Memory B cell (primary cell): ENCODE data around the gene MAEA.
"Not testable (repeated sequence)": the region's sequence is repeated elsewhere in the genome, so short reads cannot be mapped to it uniquely, and the experiment has no call there.

Experiments used
- ATAC-seq: fragments of 150-1000 bp; cut with Tn5 transposase; 2 replicates; pipeline ENCODE4 v1.10.0; 2021; ENCODE audit warnings: low read depth, mild to moderate bottlenecking, moderate library complexity
- DNase-seq, 2 donors: peaks; one replicate each; pipeline ENCODE4 v3.0.0; 2022; ENCODE audit warnings: low spot score in 2 of 2
- H3K27ac Mint-ChIP-seq: one replicate; pipeline ENCODE4 v1.8.0; 2022; ENCODE audit warnings: mild to moderate bottlenecking, moderate library complexity, mixed read lengths
- H3K27me3 Mint-ChIP-seq: one replicate; pipeline ENCODE4 v1.8.0; 2022; ENCODE audit warnings: mixed read lengths
- H3K36me3 Mint-ChIP-seq: one replicate; pipeline ENCODE4 v1.8.0; 2022; ENCODE audit warnings: mild to moderate bottlenecking, mixed read lengths
- H3K4me1 Mint-ChIP-seq: one replicate; pipeline ENCODE4 v1.8.0; 2022; ENCODE audit warnings: mixed read lengths
- H3K4me3 Mint-ChIP-seq: one replicate; pipeline ENCODE4 v1.8.0; 2022; ENCODE audit warnings: mild to moderate bottlenecking, moderate library complexity, mixed read lengths
- H3K9me3 Mint-ChIP-seq: one replicate; pipeline ENCODE4 v1.8.0; 2022; ENCODE audit warnings: mixed read lengths

MAEA gene

GRCh38 chr4:1364748-1365147 is 75.1 kb downstream of the MAEA start:
- no peak for DNase-seq
- Mint-ChIP-seq H3K27ac (no peak overlapping the region), H3K4me3 (no peak overlapping the region), H3K27me3 (no peaks in the 10 kb centered on the region), H3K9me3 (no peaks in the 10 kb centered on the region), H3K4me1 (peaks cover 6% of the 10 kb centered on the region), H3K36me3 (peaks cover 9% of the 10 kb centered on the region)
- no peak for ATAC-seq

GRCh38 chr4:1365271-1366178 is 75.8 kb downstream of the MAEA start:
- ATAC-seq = peak; percentile 76

GRCh38 chr4:1366371-1367229 is 76.9 kb downstream of the MAEA start:
- peaks cover 6% of the 10 kb centered on the region for H3K4me1 Mint-ChIP-seq
- DNase-seq (no peak), ATAC-seq (no peak)
- no peaks in the 10 kb centered on the region for H3K27me3 Mint-ChIP-seq
- H3K36me3 Mint-ChIP-seq = peaks cover 15% of the 10 kb centered on the region
- no peaks in the 10 kb centered on the region for H3K9me3 Mint-ChIP-seq
- no peak overlapping the region for H3K4me3 Mint-ChIP-seq
- no peak overlapping the region for H3K27ac Mint-ChIP-seq

More at GRCh38 chr4:1365271-1366178, 75.8 kb downstream of the MAEA start:
- Mint-ChIP-seq H3K9me3 (no peaks in the 10 kb centered on the region), H3K4me1 (peaks cover 6% of the 10 kb centered on the region), H3K27ac (no peak overlapping the region), H3K4me3 (no peak overlapping the region), H3K27me3 (no peaks in the 10 kb centered on the region), H3K36me3 (peaks cover 9% of the 10 kb centered on the region)
- DNase-seq = no peak

- no peak overlapping the region for H3K4me3 Mint-ChIP-seq
- peaks cover 6% of the 10 kb centered on the region for H3K4me1 Mint-ChIP-seq
- DNase-seq (no peak), ATAC-seq (no peak)
- H3K27ac Mint-ChIP-seq = no peak overlapping the region
- no peaks in the 10 kb centered on the region for H3K27me3 Mint-ChIP-seq
- no peaks in the 10 kb centered on the region for H3K9me3 Mint-ChIP-seq
- H3K36me3 Mint-ChIP-seq = peaks cover 20% of the 10 kb centered on the region
Measured at GRCh38 chr4:1367230-1367935, 77.7 kb downstream of the MAEA start.

GRCh38 chr4:1367936-1368289 is 78.2 kb downstream of the MAEA start:
- no peaks in the 10 kb centered on the region for H3K9me3 Mint-ChIP-seq
- ATAC-seq (no peak), DNase-seq (no peak)
- H3K36me3 Mint-ChIP-seq = peaks cover 25% of the 10 kb centered on the region
- H3K4me1 Mint-ChIP-seq = peaks cover 6% of the 10 kb centered on the region
- H3K4me3 Mint-ChIP-seq = no peak overlapping the region
- H3K27me3 Mint-ChIP-seq = no peaks in the 10 kb centered on the region
- H3K27ac Mint-ChIP-seq = no peak overlapping the region

- no peak for ATAC-seq
- no peak for DNase-seq
- Mint-ChIP-seq H3K36me3 (peaks cover 30% of the 10 kb centered on the region), H3K4me1 (peaks cover 6% of the 10 kb centered on the region), H3K27ac (no peak overlapping the region), H3K9me3 (no peaks in the 10 kb centered on the region), H3K27me3 (no peaks in the 10 kb centered on the region), H3K4me3 (no peak overlapping the region)
Measured at GRCh38 chr4:1368421-1369090, 78.9 kb downstream of the MAEA start.

GRCh38 chr4:1369091-1369450 is 79.4 kb downstream of the MAEA start:
- DNase-seq (no peak), ATAC-seq (no peak)
- H3K36me3 Mint-ChIP-seq = peaks cover 35% of the 10 kb centered on the region
- H3K4me3 Mint-ChIP-seq = no peak overlapping the region
- H3K27ac Mint-ChIP-seq = no peak overlapping the region
- no peaks in the 10 kb centered on the region for H3K9me3 Mint-ChIP-seq
- no peaks in the 10 kb centered on the region for H3K27me3 Mint-ChIP-seq
- peaks cover 6% of the 10 kb centered on the region for H3K4me1 Mint-ChIP-seq

- ATAC-seq = no peak
- H3K36me3 Mint-ChIP-seq = peaks cover 36% of the 10 kb centered on the region
Measured at GRCh38 chr4:1369479-1370079, 79.9 kb downstream of the MAEA start.

GRCh38 chr4:1370321-1371124 is 80.8 kb downstream of the MAEA start:
- H3K27me3 Mint-ChIP-seq = no peaks in the 10 kb centered on the region
- peaks cover 36% of the 10 kb centered on the region for H3K36me3 Mint-ChIP-seq
- DNase-seq (no peak), ATAC-seq (no peak)
- H3K4me1 Mint-ChIP-seq = peaks cover 6% of the 10 kb centered on the region
- H3K4me3 Mint-ChIP-seq = no peak overlapping the region
- no peaks in the 10 kb centered on the region for H3K9me3 Mint-ChIP-seq
- H3K27ac Mint-ChIP-seq = no peak overlapping the region

More at GRCh38 chr4:1369479-1370079, 79.9 kb downstream of the MAEA start:
- no peaks in the 10 kb centered on the region for H3K27me3 Mint-ChIP-seq
- H3K4me3 Mint-ChIP-seq = no peak overlapping the region
- DNase-seq = no peak
- H3K9me3 Mint-ChIP-seq = no peaks in the 10 kb centered on the region
- H3K27ac Mint-ChIP-seq = no peak overlapping the region
- H3K4me1 Mint-ChIP-seq = peaks cover 6% of the 10 kb centered on the region

GRCh38 chr4:1371176-1372165 is 81.8 kb downstream of the MAEA start:
- H3K4me1 Mint-ChIP-seq = no peaks in the 10 kb centered on the region
- no peaks in the 10 kb centered on the region for H3K27me3 Mint-ChIP-seq
- no peak for ATAC-seq
- no peak overlapping the region for H3K4me3 Mint-ChIP-seq
- DNase-seq = no peak
- no peak overlapping the region for H3K27ac Mint-ChIP-seq
- peaks cover 33% of the 10 kb centered on the region for H3K36me3 Mint-ChIP-seq
- H3K9me3 Mint-ChIP-seq = no peaks in the 10 kb centered on the region

- not testable (repeated sequence) for H3K4me1 Mint-ChIP-seq, DNase-seq, H3K4me3 Mint-ChIP-seq, H3K27ac Mint-ChIP-seq, H3K9me3 Mint-ChIP-seq, H3K27me3 Mint-ChIP-seq, ATAC-seq
- peaks cover 33% of the 10 kb centered on the region for H3K36me3 Mint-ChIP-seq
Measured at GRCh38 chr4:1372576-1372975, 82.9 kb downstream of the MAEA start.
